ENCODE measurements around the gene PGPEP1.
"Not testable (repeated sequence)": the region's sequence is repeated elsewhere in the genome, so short reads cannot be mapped to it uniquely, and the experiment has no call there.

The PGPEP1 gene

GRCh38 chr19:18402455-18403248, 62.3 kb downstream of the PGPEP1 start:
- not testable (repeated sequence) for H3K36me3 Mint-ChIP-seq, H3K27ac Mint-ChIP-seq, H3K4me3 Mint-ChIP-seq, DNase-seq, H3K9me3 Mint-ChIP-seq
- CTCF ChIA-PET, result interaction anchor here (1.2 to 2.2 kb wide), 2 partner anchors 9 to 14 kb away, joined by 4 to 5 read pairs; no protein-coding TSS in a partner anchor
- Mint-ChIP-seq H3K27me3 (peaks cover 28% of the 10 kb centered on the region), H3K4me1 (peaks cover 18% of the 10 kb centered on the region)

DNA sequence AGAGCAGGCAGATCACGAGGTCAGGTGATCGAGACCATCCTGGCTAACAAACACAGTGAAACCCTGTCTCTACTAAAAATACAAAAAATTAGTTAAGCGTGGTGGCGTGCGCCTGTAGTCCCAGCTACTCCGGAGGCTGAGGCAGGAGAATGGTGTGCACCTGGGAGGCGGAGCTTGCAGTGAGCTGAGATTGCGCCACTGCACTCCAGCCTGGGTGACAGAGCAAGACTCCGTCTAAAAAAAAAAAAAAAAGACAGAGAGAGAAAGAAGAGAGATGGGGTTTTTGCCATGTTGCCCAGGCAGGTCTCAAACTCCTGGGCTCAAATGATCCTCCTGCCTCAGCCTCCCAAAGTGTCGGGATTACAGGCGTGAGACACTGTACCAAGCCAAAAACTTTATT, 65.4 kb downstream of the PGPEP1 start:
- H3K36me3 Mint-ChIP-seq, H3K27ac Mint-ChIP-seq, DNase-seq, H3K4me3 Mint-ChIP-seq, H3K9me3 Mint-ChIP-seq, CTCF ChIA-PET: not testable (repeated sequence)
- peaks cover 15% of the 10 kb centered on the region for H3K4me1 Mint-ChIP-seq
- H3K27me3 Mint-ChIP-seq, result peaks cover 21% of the 10 kb centered on the region

- peaks cover 7% of the 10 kb centered on the region for H3K4me1 Mint-ChIP-seq
- peaks cover 26% of the 10 kb centered on the region for H3K27me3 Mint-ChIP-seq
- H3K27ac Mint-ChIP-seq, result no peak overlapping the region
- no peaks in the 10 kb centered on the region for H3K9me3 Mint-ChIP-seq
- no peaks in the 10 kb centered on the region for H3K36me3 Mint-ChIP-seq
- CTCF ChIA-PET, result no interaction called here
- DNase-seq, result no peak
- H3K4me3 Mint-ChIP-seq, result no peak overlapping the region
Observed at GRCh38 chr19:18406749-18407148, 66.4 kb downstream of the PGPEP1 start.

DNA sequence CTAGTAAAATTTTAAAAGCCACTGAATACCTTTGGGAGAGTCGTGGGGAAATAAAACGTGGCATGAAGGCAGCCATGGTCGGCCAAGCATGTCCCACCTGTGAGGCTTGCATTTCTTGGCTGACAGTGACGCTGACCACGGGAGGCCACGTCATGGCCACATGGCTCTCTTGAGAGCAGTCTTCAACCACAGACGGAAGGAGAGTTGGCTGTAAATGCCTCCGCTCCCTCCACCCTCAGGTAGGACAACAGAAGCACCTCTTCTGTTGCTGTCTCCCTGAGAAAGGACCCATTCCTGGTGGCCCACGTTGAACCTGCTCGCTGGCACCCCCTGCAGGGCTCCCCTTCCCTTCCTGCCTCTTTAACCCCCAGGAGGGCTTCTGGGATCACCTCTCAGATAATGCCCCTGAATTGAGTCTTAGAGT, 67.7 kb downstream of the PGPEP1 start:
- Mint-ChIP-seq H3K36me3 (no peaks in the 10 kb centered on the region), H3K4me1 (peaks cover 6% of the 10 kb centered on the region), H3K9me3 (no peaks in the 10 kb centered on the region), H3K27me3 (peaks cover 30% of the 10 kb centered on the region), H3K27ac (no peak overlapping the region), H3K4me3 (no peak overlapping the region)
- CTCF ChIA-PET, result no interaction called here
- peak; percentile 60 for DNase-seq

DNA sequence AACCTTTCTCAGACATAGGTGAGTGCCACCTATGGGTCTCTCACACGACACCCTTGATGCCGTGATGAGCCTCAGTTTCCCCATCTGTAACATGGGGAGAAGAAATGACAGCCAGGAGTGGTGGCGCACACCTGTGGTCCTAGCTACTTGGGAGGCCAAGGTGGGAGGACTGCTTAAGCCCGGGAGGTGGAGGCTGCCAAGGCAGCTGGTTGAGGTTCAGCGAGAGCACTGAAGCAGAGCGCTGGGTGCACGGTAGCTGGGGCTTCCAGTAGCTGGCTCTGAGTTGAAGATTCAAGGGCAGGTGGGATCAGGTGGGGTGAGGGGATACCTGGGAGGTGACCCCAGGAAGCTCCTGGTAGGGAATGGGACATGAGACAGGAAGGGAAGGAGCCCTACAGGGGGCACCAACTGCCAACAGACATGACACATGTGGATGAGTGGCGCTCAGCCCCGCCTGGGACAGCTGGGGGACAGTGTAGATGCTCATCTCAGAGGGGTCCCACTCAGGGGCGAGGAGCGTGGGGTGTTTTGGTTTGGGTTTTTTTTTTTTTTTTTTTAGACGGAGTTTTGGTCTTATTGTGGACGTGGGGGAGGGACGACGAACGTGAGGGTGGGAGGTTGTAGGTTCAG, 72.3 kb downstream of the PGPEP1 start:
- Mint-ChIP-seq H3K4me1 (peaks cover 44% of the 10 kb centered on the region), H3K27me3 (peaks cover 72% of the 10 kb centered on the region), H3K4me3 (no peak overlapping the region), H3K27ac (no peak overlapping the region), H3K36me3 (peaks cover 1% of the 10 kb centered on the region), H3K9me3 (no peaks in the 10 kb centered on the region)
- no peak for DNase-seq
- CTCF ChIA-PET, result interaction anchor here (0.8 to 6.9 kb wide), 6 partner anchors 11 to 209 kb away, joined by 3 to 96 read pairs (median 4); partner anchors contain the start of genes GDF15 and RAB3A

- H3K36me3 Mint-ChIP-seq, result peaks cover 1% of the 10 kb centered on the region
- H3K9me3 Mint-ChIP-seq, result no peaks in the 10 kb centered on the region
- DNase-seq, result peak; percentile 61
- peak overlapping the region; percentile 42 for H3K4me3 Mint-ChIP-seq
- CTCF ChIA-PET, result interaction anchor here (0.5 to 6.9 kb wide), 9 partner anchors 13 to 137 kb away, joined by 3 to 96 read pairs (median 4); partner anchors contain the start of gene GDF15
- peaks cover 57% of the 10 kb centered on the region for H3K4me1 Mint-ChIP-seq
- peaks cover 77% of the 10 kb centered on the region for H3K27me3 Mint-ChIP-seq
- peak overlapping the region; percentile 84 for H3K27ac Mint-ChIP-seq
Observed at GRCh38 chr19:18414504-18415177, 74.2 kb downstream of the PGPEP1 start.

GRCh38 chr19:18415178-18415867, 74.9 kb downstream of the PGPEP1 start:
- CTCF ChIA-PET, result interaction anchor here (0.5 to 6.9 kb wide), 7 partner anchors 14 to 137 kb away, joined by 3 to 96 read pairs (median 4); partner anchors contain the start of gene GDF15
- DNase-seq, result no peak
- peaks cover 59% of the 10 kb centered on the region for H3K4me1 Mint-ChIP-seq
- H3K27me3 Mint-ChIP-seq, result peaks cover 77% of the 10 kb centered on the region
- H3K4me3 Mint-ChIP-seq, result peak overlapping the region; percentile 42
- H3K9me3 Mint-ChIP-seq, result no peaks in the 10 kb centered on the region
- peaks cover 3% of the 10 kb centered on the region for H3K36me3 Mint-ChIP-seq
- H3K27ac Mint-ChIP-seq, result peak overlapping the region; percentile 19

GRCh38 chr19:18416778-18417249, 76.4 kb downstream of the PGPEP1 start:
- H3K9me3 Mint-ChIP-seq, result no peaks in the 10 kb centered on the region

GRCh38 chr19:18417250-18418028, 77.0 kb downstream of the PGPEP1 start:
- H3K36me3 Mint-ChIP-seq, result peaks cover 5% of the 10 kb centered on the region
- peak overlapping the region; percentile 74 for H3K4me3 Mint-ChIP-seq
- peak overlapping the region; percentile 91 for H3K27ac Mint-ChIP-seq
- no peaks in the 10 kb centered on the region for H3K9me3 Mint-ChIP-seq
- peaks cover 59% of the 10 kb centered on the region for H3K27me3 Mint-ChIP-seq
- CTCF ChIA-PET, result interaction anchor here (1.0 to 3.9 kb wide), 4 partner anchors 28 to 240 kb away, joined by 3 to 22 read pairs (median 4); no protein-coding TSS in a partner anchor
- DNase-seq, result peak; percentile 62
- peaks cover 74% of the 10 kb centered on the region for H3K4me1 Mint-ChIP-seq

More at GRCh38 chr19:18416778-18417249, 76.4 kb downstream of the PGPEP1 start:
- Mint-ChIP-seq H3K36me3 (peaks cover 5% of the 10 kb centered on the region), H3K27ac (peak overlapping the region; percentile 70), H3K4me1 (peaks cover 68% of the 10 kb centered on the region), H3K4me3 (peak overlapping the region; percentile 71), H3K27me3 (peaks cover 65% of the 10 kb centered on the region)
- DNase-seq, result peak; percentile 81
- CTCF ChIA-PET, result interaction anchor here (1.0 to 3.9 kb wide), 3 partner anchors 27 to 239 kb away, joined by 3 to 22 read pairs (median 3); no protein-coding TSS in a partner anchor

DNA sequence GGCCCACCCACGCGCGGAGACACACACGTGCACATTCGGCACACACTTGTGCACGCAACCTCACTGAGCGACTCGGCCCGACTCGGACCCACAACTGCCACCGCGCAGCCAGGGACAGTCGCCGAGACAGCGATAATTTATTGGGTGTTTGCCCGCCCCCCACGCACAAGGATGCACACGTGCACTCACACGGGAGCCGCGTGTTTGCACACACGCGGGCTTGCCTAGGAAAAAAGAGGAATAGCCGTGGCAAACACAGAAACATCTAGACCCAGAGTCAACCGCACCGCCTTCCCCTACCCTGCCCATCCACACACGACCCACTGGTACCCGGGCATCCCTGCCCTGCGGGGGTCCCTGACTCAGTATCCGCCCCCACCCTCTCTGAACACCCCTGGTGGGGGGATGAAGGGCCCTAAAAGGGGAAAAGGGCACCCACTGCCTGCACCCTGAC, 77.7 kb downstream of the PGPEP1 start:
- Mint-ChIP-seq H3K27me3 (peaks cover 53% of the 10 kb centered on the region), H3K36me3 (peaks cover 9% of the 10 kb centered on the region), H3K4me1 (peaks cover 80% of the 10 kb centered on the region), H3K9me3 (no peaks in the 10 kb centered on the region), H3K27ac (peak overlapping the region; percentile 91), H3K4me3 (peak overlapping the region; percentile 74)
- CTCF ChIA-PET, result interaction anchor here (1.1 to 3.9 kb wide), 4 partner anchors 8 to 140 kb away, joined by 3 to 22 read pairs (median 4); no protein-coding TSS in a partner anchor
- no peak for DNase-seq

GRCh38 chr19:18418483-18419194, 78.2 kb downstream of the PGPEP1 start:
- H3K4me3 Mint-ChIP-seq, result peak overlapping the region; percentile 74
- CTCF ChIA-PET, result interaction anchor here (1.1 to 3.9 kb wide), 6 partner anchors 9 to 140 kb away, joined by 3 to 22 read pairs (median 4); no protein-coding TSS in a partner anchor
- H3K4me1 Mint-ChIP-seq, result peaks cover 83% of the 10 kb centered on the region
- H3K36me3 Mint-ChIP-seq, result peaks cover 12% of the 10 kb centered on the region
- no peaks in the 10 kb centered on the region for H3K9me3 Mint-ChIP-seq
- DNase-seq, result peak; percentile 49
- peak overlapping the region; percentile 91 for H3K27ac Mint-ChIP-seq
- peaks cover 47% of the 10 kb centered on the region for H3K27me3 Mint-ChIP-seq

DNA sequence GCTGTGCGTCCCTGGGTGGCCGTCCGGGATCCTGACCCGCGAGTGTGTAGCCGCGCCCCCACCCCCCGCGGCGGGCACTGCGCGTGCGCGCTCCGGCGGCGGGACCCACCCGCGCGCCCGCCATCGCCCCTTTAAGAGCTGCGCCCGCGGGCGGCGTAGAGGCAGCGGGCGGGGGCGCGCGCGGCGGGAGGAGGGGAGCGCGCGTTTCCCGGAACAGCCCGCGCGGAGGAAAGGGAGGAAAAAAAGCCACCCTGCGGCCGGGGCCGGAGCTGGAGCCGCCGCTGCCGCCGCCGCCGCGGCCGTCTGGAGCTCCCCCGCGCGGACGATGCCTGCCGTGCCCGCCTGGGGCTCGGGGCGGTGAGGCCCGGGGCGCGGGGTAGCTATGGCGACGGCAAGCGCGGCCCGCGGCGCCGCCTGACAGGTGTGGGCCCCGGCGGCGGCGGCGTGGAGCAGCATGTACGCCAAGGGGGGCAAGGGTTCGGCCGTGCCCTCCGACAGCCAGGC, 78.8 kb downstream of the PGPEP1 start, which contains the start of gene SSBP4:
TSS of gene SSBP4 (plus strand) at position 204 of the 504 bp plus-strand sequence. CDS start at position 455, 251 bp downstream.
- peaks cover 12% of the 10 kb centered on the region for H3K36me3 Mint-ChIP-seq
- peaks cover 85% of the 10 kb centered on the region for H3K4me1 Mint-ChIP-seq
- CTCF ChIA-PET, result interaction anchor here (1.1 to 3.9 kb wide), 6 partner anchors 9 to 141 kb away, joined by 3 to 22 read pairs (median 4); no protein-coding TSS in a partner anchor
- peak within 1 kb of the TSS; percentile 91 for H3K27ac Mint-ChIP-seq
- peak; percentile 77 for DNase-seq
- H3K4me3 Mint-ChIP-seq, result peak within 1 kb of the TSS; percentile 95
- no peaks in the 10 kb centered on the region for H3K9me3 Mint-ChIP-seq
- H3K27me3 Mint-ChIP-seq, result peaks cover 41% of the 10 kb centered on the region
